ENCODE results near the gene SENP2.

SENP2 gene

DNA sequence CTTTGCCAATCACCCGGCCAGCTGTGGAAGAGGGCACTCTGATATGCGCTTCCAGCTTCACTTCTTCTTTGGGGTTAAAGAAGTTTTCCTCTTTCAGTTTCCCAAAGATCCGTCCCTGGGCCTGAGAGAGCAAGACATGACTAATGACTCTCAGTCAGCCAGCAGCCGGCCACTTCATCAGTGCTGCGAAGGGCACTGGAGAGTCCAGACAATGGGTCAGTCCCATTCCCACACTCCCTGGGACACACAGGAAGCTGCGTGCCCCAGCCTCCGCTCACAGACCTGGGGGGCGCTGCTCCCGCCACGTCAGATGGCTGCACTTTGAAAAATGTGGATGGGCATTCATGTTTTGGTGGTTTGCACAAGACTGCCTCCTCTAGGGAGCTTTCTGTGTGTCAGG, 63.3 kb downstream of the SENP2 start:
- Histone ChIP-seq H3K27me3 (ENCODE audit: control insufficient read depth in 1 of 2, insufficient read depth in 2 of 2, low read length in 2 of 2) (no peaks in the 10 kb centered on the region), H3K4me3 (ENCODE audit: low read depth in 1 of 2, low read length in 2 of 2) (no peak overlapping the region), H3K9ac (ENCODE audit: low read length) (no peak overlapping the region), H3K36me3 (ENCODE audit: insufficient read depth, low read length) (no peaks in the 10 kb centered on the region), H3K27ac (ENCODE audit: low read depth, low read length) (no peak overlapping the region), H3K4me1 (ENCODE audit: insufficient read depth, low read length) (no peaks in the 10 kb centered on the region), H3K9me3 (ENCODE audit: low read length) (no peaks in the 10 kb centered on the region)

DNA sequence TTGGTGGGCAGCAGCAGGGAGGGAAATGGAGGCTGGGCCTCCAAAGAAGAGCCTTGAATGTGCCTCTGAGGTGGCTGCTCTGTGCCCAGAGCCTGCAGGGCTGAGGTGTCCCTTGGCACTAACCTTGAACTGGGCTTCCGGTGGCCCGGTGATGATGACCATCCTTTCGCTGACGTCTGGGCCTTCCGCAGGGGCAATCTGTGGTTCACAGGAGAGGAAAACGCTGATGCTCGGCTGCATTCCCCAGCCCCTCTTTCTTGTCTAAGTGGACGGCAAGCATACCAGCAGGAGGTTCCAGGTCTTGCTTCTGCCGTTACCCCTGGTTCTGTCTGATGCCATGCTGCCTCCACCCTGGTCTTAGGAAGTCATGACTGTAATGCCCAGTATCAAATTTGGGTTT, 65.9 kb downstream of the SENP2 start:
- H3K36me3 ChIP-seq (ENCODE audit: insufficient read depth, low read length) = no peaks in the 10 kb centered on the region
- peaks cover 7% of the 10 kb centered on the region for H3K4me1 ChIP-seq (ENCODE audit: insufficient read depth, low read length)
- H3K27me3 ChIP-seq (ENCODE audit: control insufficient read depth in 1 of 2, insufficient read depth in 2 of 2, low read length in 2 of 2) = no peaks in the 10 kb centered on the region
- no peak overlapping the region for H3K27ac ChIP-seq (ENCODE audit: low read depth, low read length)
- no peaks in the 10 kb centered on the region for H3K9me3 ChIP-seq (ENCODE audit: low read length)
- H3K4me3 ChIP-seq (ENCODE audit: low read depth in 1 of 2, low read length in 2 of 2) = no peak overlapping the region
- H3K9ac ChIP-seq (ENCODE audit: low read length) = no peak overlapping the region

DNA sequence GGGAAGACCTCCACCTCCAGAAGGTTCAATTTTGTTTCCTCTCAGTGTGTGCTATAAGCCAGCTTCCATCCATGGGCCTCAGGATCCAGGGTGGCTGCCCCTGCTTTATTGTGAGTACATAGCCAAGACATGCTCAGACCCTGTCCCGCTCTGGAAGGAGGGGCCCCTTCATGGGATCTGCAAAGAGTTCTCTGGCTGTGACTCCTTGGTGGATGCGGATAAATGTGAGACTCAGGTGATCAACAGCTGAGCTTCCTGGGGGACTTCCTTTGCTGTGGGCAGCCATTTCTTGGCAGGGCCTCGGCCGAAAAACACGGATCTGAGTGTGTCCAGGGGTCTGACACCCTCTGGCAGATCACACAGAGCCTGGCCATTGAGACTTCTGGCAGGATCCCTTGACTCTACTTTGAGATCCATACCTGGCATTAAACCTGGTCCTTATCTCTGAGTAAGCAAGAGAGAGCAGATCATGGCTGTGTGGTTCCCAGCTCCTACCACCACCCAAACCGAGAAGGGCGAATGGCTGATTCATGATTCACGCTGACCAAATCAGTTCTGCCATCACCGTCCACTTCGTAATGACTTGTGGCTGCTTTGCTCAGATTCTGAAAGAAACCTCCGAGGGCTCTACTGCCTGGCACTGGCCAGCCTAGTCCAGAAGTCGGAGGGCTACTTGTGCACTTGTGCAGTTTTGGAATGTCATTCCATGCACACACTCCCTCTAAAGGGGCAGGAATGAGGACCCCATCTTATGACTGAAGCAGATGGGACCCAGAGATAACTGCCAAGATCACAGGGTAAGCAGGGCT, 68.1 kb downstream of the SENP2 start:
- H3K4me3 ChIP-seq (ENCODE audit: low read depth in 1 of 2, low read length in 2 of 2) = no peak overlapping the region
- H3K27ac ChIP-seq (ENCODE audit: low read depth, low read length) = no peak overlapping the region
- no peaks in the 10 kb centered on the region for H3K27me3 ChIP-seq (ENCODE audit: control insufficient read depth in 1 of 2, insufficient read depth in 2 of 2, low read length in 2 of 2)
- peaks cover 13% of the 10 kb centered on the region for H3K4me1 ChIP-seq (ENCODE audit: insufficient read depth, low read length)
- H3K9me3 ChIP-seq (ENCODE audit: low read length) = no peaks in the 10 kb centered on the region
- no peaks in the 10 kb centered on the region for H3K36me3 ChIP-seq (ENCODE audit: insufficient read depth, low read length)
- H3K9ac ChIP-seq (ENCODE audit: low read length) = no peak overlapping the region

DNA sequence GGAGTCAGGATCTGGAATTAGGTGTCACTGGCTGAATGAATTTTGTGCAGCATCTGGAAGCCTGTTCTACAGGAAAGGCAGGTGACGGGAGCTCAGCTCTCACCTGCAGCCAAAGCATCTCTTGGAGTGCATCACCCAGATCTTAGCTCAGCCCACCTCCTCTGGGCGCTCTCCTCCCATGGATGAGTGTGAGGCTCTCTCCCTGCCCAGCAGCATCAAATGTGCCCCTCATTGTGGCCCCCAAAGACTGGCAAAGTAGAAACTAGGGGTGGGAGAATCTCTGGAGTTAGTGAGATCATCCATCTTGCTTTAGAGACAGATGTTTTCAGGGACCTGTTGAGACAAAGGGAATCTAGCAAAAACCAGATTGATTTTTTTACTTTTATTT, 68.7 kb downstream of the SENP2 start:
- H3K9me3 ChIP-seq (ENCODE audit: low read length) = no peaks in the 10 kb centered on the region
- H3K27me3 ChIP-seq (ENCODE audit: control insufficient read depth in 1 of 2, insufficient read depth in 2 of 2, low read length in 2 of 2) = no peaks in the 10 kb centered on the region
- no peak overlapping the region for H3K27ac ChIP-seq (ENCODE audit: low read depth, low read length)
- H3K4me3 ChIP-seq (ENCODE audit: low read depth in 1 of 2, low read length in 2 of 2) = no peak overlapping the region
- H3K9ac ChIP-seq (ENCODE audit: low read length) = no peak overlapping the region
- no peaks in the 10 kb centered on the region for H3K36me3 ChIP-seq (ENCODE audit: insufficient read depth, low read length)
- H3K4me1 ChIP-seq (ENCODE audit: insufficient read depth, low read length) = peaks cover 13% of the 10 kb centered on the region

DNA sequence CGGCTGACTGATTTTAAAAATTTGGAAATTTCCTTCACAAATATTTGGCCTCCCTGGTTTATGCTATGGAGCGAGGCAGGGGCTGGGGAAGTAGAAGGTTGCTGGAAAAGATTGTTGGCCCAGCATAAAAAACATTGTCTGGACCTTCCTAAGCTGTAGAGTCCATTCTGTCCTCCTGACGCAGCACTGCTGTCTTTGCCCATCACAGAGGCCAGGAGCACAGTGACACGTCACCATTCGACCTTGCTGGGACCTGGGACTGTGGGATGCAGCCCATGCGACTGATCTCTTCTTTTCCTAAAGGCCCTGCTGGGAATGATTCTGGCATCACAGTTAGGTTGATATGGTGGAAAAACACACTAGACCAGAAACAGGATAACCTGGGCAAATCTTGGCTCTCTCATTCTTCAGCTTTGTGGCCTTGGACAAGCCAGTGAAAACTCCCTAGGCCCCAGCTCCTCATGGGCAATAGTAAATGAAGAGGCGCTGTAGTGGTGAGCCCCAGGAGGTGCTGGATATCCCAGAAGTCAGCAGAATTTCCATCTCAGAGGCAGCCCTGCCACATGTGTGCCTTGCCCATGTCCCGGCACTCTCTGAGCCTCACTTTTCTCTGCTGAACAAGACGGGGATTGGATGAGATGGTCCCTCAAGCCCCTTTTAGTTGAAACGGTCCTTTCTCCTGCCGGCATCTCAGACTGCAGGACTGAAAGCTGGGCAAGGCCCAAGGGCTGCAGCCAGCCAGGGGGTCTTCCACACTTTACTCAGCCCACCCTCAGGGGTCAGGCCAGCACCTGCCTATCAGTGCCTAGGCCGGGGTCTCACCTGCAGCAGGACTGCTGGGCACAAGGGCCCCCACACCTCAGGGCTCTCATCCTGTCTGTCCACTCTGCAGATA, 69.6 kb downstream of the SENP2 start:
- peaks cover 15% of the 10 kb centered on the region for H3K4me1 ChIP-seq (ENCODE audit: insufficient read depth, low read length)
- H3K36me3 ChIP-seq (ENCODE audit: insufficient read depth, low read length) = no peaks in the 10 kb centered on the region
- no peak overlapping the region for H3K4me3 ChIP-seq (ENCODE audit: low read depth in 1 of 2, low read length in 2 of 2)
- H3K27ac ChIP-seq (ENCODE audit: low read depth, low read length) = no peak overlapping the region
- no peaks in the 10 kb centered on the region for H3K27me3 ChIP-seq (ENCODE audit: control insufficient read depth in 1 of 2, insufficient read depth in 2 of 2, low read length in 2 of 2)
- no peak overlapping the region for H3K9ac ChIP-seq (ENCODE audit: low read length)
- H3K9me3 ChIP-seq (ENCODE audit: low read length) = no peaks in the 10 kb centered on the region

DNA sequence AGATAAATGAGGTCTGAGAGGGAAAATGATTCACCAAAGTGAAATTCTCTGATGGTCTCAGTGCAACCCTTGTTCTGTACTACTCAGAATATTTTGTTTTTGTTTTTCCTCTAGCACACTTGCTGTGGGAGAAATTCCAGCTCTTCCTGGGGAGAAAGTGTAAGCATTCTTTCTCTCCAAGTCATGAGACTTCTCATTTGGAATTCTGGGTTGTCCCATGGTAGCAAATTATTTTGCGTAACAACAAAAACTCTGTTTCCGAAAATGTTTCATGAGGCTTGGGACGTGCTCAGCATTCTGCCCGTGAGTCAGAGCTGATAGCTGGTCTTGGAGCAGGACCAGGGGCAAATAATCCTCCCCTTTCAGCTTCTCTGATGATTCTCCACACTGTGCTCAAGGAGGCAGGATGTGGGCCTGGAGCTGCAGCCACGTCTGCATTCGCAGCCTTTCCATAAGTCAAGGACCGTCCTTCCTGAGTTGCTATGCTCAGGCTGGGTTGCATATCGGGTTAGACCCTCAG, 70.3 kb downstream of the SENP2 start:
- Histone ChIP-seq H3K4me3 (ENCODE audit: low read depth in 1 of 2, low read length in 2 of 2) (no peak overlapping the region), H3K36me3 (ENCODE audit: insufficient read depth, low read length) (no peaks in the 10 kb centered on the region), H3K27me3 (ENCODE audit: control insufficient read depth in 1 of 2, insufficient read depth in 2 of 2, low read length in 2 of 2) (no peaks in the 10 kb centered on the region), H3K9ac (ENCODE audit: low read length) (no peak overlapping the region), H3K9me3 (ENCODE audit: low read length) (no peaks in the 10 kb centered on the region), H3K4me1 (ENCODE audit: insufficient read depth, low read length) (peaks cover 18% of the 10 kb centered on the region), H3K27ac (ENCODE audit: low read depth, low read length) (no peak overlapping the region)

DNA sequence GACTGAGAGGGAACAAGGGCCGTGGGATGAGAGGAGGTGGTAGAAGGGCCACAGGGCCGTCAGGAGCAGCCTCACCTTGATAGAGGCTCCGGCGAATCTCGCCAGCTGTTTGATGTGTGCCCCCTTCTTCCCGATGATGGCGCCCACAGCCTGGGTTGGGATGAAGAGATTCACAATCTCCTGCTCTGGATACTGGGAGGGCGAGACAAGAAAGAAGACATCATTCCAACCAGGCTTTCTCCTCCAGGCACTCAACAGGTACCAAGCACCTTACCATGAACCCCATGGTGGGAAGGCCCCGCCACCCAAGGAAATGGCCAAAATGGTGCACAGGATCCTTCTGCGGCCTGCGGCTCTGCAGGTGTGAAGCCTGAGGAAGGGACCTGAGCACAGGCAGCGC, 71.1 kb downstream of the SENP2 start:
- Histone ChIP-seq H3K36me3 (ENCODE audit: insufficient read depth, low read length) (no peaks in the 10 kb centered on the region), H3K4me3 (ENCODE audit: low read depth in 1 of 2, low read length in 2 of 2) (no peak overlapping the region), H3K27ac (ENCODE audit: low read depth, low read length) (no peak overlapping the region), H3K27me3 (ENCODE audit: control insufficient read depth in 1 of 2, insufficient read depth in 2 of 2, low read length in 2 of 2) (no peaks in the 10 kb centered on the region), H3K9ac (ENCODE audit: low read length) (no peak overlapping the region), H3K9me3 (ENCODE audit: low read length) (no peaks in the 10 kb centered on the region), H3K4me1 (ENCODE audit: insufficient read depth, low read length) (peaks cover 18% of the 10 kb centered on the region)

DNA sequence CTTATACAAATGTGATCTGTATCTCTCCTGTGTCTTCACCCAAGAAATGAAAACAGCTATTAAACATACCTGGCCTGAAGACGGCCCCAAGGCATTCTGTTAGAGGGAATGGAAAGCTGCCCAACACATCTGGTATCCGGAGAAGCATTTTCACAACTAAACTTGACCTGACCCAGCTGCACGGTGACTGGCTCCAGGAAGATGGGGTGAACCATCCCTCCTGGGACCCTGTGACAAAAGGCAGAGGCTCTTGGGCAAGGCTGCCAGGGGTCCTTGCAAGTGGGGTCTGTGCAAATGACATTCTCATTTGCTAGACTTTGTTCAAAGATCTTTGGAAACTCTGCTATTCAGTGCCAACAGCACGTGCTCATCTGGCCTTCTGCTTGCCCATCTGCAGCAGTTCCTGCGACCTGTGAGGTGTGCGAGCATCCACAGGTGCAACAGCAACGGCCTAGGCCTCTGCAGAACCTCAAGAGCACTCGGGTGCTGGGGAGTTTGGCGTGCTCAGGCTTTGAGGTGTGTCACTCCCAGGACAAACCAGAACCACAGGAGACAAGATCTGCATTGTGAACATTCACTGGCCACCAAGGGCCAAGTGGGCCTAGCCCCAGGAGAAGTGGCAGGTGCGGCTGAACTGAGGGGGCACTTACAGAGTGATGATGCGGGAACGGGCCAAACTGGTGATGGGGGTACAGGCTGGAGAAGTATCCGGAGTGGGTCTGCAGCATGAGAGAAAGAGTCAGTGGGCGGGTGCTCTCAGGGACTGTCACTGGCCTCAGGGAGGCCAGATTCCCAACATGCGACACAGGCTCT, 71.8 kb downstream of the SENP2 start:
- Histone ChIP-seq H3K4me1 (ENCODE audit: insufficient read depth, low read length) (peaks cover 18% of the 10 kb centered on the region), H3K27me3 (ENCODE audit: control insufficient read depth in 1 of 2, insufficient read depth in 2 of 2, low read length in 2 of 2) (no peaks in the 10 kb centered on the region), H3K9ac (ENCODE audit: low read length) (no peak overlapping the region), H3K9me3 (ENCODE audit: low read length) (no peaks in the 10 kb centered on the region), H3K36me3 (ENCODE audit: insufficient read depth, low read length) (no peaks in the 10 kb centered on the region), H3K4me3 (ENCODE audit: low read depth in 1 of 2, low read length in 2 of 2) (no peak overlapping the region), H3K27ac (ENCODE audit: low read depth, low read length) (no peak overlapping the region)

DNA sequence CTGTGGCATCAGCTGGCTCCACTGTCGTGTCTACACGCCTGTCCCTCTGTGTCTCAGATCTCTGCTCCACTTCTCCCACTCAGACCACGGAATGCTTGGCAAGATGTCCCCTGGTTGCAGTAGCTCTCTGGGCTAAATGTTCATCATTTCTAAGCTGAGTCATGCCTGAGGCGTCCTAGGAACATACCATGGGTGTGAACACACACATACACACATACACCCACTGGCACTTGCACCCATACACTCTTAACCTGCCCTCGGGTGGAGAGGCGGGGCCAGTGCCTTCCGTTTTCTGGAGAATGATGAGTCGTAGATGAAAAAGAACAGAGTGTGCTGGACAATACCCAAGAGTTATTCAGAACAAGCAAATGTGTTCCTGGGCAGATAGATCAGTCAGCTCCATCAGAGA, 72.4 kb downstream of the SENP2 start:
- H3K36me3 ChIP-seq (ENCODE audit: insufficient read depth, low read length) = no peaks in the 10 kb centered on the region
- H3K4me1 ChIP-seq (ENCODE audit: insufficient read depth, low read length) = peaks cover 18% of the 10 kb centered on the region
- H3K27me3 ChIP-seq (ENCODE audit: control insufficient read depth in 1 of 2, insufficient read depth in 2 of 2, low read length in 2 of 2) = no peaks in the 10 kb centered on the region
- no peak overlapping the region for H3K4me3 ChIP-seq (ENCODE audit: low read depth in 1 of 2, low read length in 2 of 2)
- no peak overlapping the region for H3K9ac ChIP-seq (ENCODE audit: low read length)
- no peaks in the 10 kb centered on the region for H3K9me3 ChIP-seq (ENCODE audit: low read length)
- H3K27ac ChIP-seq (ENCODE audit: low read depth, low read length) = no peak overlapping the region

DNA sequence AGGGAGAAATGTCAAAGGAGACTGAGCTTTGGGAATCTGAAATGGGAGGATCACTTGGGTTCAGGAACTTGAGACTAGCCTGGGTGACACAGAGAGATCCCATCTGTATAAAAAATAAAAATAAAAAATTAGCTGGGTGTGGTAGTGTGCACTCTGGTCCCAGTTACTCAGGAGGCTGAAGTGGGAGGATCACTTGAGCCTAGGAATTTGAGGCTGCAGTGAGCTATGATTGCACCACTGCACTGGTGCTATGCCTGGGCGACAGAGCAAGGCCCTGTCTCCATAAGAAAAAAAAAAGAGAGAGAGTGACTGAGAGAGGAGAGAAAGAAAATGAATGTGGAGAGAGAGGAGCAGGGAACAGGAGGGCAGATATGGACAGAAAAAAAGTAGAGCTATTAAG, 72.8 kb downstream of the SENP2 start:
- Histone ChIP-seq H3K36me3 (ENCODE audit: insufficient read depth, low read length) (no peaks in the 10 kb centered on the region), H3K27me3 (ENCODE audit: control insufficient read depth in 1 of 2, insufficient read depth in 2 of 2, low read length in 2 of 2) (peaks cover 0 to 1% of the 10 kb centered on the region in 2 donors), H3K9me3 (ENCODE audit: low read length) (no peaks in the 10 kb centered on the region), H3K4me1 (ENCODE audit: insufficient read depth, low read length) (peaks cover 18% of the 10 kb centered on the region), H3K9ac (ENCODE audit: low read length) (no peak overlapping the region), H3K27ac (ENCODE audit: low read depth, low read length) (no peak overlapping the region), H3K4me3 (ENCODE audit: low read depth in 1 of 2, low read length in 2 of 2) (no peak overlapping the region)

All from muscle layer of colon (tissue), 2 donors.